HCT116 (cell line): Measurements from ENCODE around the gene SH3PXD2A. TPM values are rescaled to one million over a fixed set of nuclear protein-coding genes. Genes with fewer than 3 reads are reported as not detected.

Experiments
- ATAC-seq: fragments of 200-7000 bp; cut with Tn5 transposase; 2 replicates; pipeline ENCODE4 v1.9.1; 2020; ENCODE audit warnings: mild to moderate bottlenecking, moderate library complexity
- BruUV-seq: library from RNA; stranded (reverse); fragments of 400-500 nt; replicated peaks from 2 replicates; lab custom pipeline; 2021; lab: Mats Ljungman, UMichigan
- CTCF ChIA-PET: fragments of 300-600 bp; sonication (Branson Sonifier 250); formaldehyde crosslinking; loops from one replicate; lab custom pipeline; 2021; ENCODE audit warnings: antibody characterized with exemption; lab: Charles Lee
- POLR2A ChIA-PET: fragments of 300-600, 350-600 bp; sonication (Branson Sonifier 250); formaldehyde crosslinking; loops from one replicate; lab custom pipeline; 2021; ENCODE audit warnings: antibody characterized with exemption; lab: Charles Lee
- RAD21 ChIA-PET, 2 experiments: fragments of 300-600 bp; sonication (Branson Sonifier 250); formaldehyde crosslinking; loops; one replicate each; lab custom pipeline; 2023; ENCODE audit warnings: low total read pairs in 2 of 2; ENCODE audit not compliant: uncharacterized antibody in 2 of 2, unreplicated experiment in 2 of 2, low non-redundant PET in 1 of 2; lab: Charles Lee
- DNase-seq: peaks from one replicate; pipeline ENCODE4 v3.0.0-alpha.2; 2010; ENCODE audit warnings: low read depth, low spot score
- H2AFZ ChIP-seq: fragments of 200-600 bp; shearing (Covaris generic), sonication (generic); 2 replicates; pipeline ENCODE4 v1.6.1; 2017; ENCODE audit warnings: low read depth, mixed run types, mixed read lengths, antibody characterized with exemption, low read length; ENCODE audit not compliant: poor library complexity, severe bottlenecking
- H3K27ac ChIP-seq: 2 replicates; pipeline ENCODE4 v1.5.1; 2012; ENCODE audit warnings: low read depth, low read length
- H3K27me3 ChIP-seq: fragments of 200-600 bp; sonication (generic); 2 replicates; pipeline ENCODE4 v1.6.1; 2016; ENCODE audit warnings: mixed run types, low read length, mixed read lengths; ENCODE audit not compliant: insufficient read depth
- H3K36me3 ChIP-seq, 2 experiments: fragments of 200-500 bp in 1 of 2; fragments of 200-600 bp in 1 of 2; sonication (Bioruptor generic) in 1 of 2; sonication (generic) in 1 of 2; 2 replicates each; pipeline versions ENCODE4 v1.5.1 to v1.6.1; 2014 to 2016; ENCODE audit warnings: low read length in 2 of 2, inconsistent platforms in 1 of 2, mixed read lengths in 1 of 2, mixed run types in 1 of 2; ENCODE audit not compliant: insufficient read depth in 2 of 2, control insufficient read depth in 1 of 2
- H3K4me1 ChIP-seq, 2 experiments: fragments of 200-600 bp in 1 of 2; sonication (generic) in 1 of 2; 2 replicates each; pipeline versions ENCODE4 v1.5.1 to v1.6.1; 2012 to 2017; ENCODE audit warnings: low read length in 2 of 2, inconsistent platforms in 1 of 2, mild to moderate bottlenecking in 1 of 2, mixed read lengths in 1 of 2, mixed run types in 1 of 2, moderate library complexity in 1 of 2; ENCODE audit not compliant: insufficient read depth in 2 of 2, control insufficient read depth in 1 of 2
- H3K4me2 ChIP-seq: fragments of 200-600 bp; sonication (generic); 2 replicates; pipeline ENCODE4 v1.6.1; 2017; ENCODE audit warnings: mixed run types, low read length, mixed read lengths
- H3K4me3 ChIP-seq, 2 experiments: fragments of 200-600 bp in 1 of 2; sonication (generic) in 1 of 2; replicated peaks in 1 of 2; 2 replicates each; pipeline ENCODE4 v1.5.1; 2011 to 2016; ENCODE audit warnings: low read length in 2 of 2, control low read depth in 1 of 2, low read depth in 1 of 2, mild to moderate bottlenecking in 1 of 2, mixed read lengths in 1 of 2, mixed run types in 1 of 2
- H3K79me2 ChIP-seq: fragments of 200-600 bp; sonication (generic); 2 replicates; pipeline ENCODE4 v1.6.1; 2017; ENCODE audit warnings: mild to moderate bottlenecking, mixed run types, low read length, moderate library complexity, mixed read lengths; ENCODE audit not compliant: insufficient read depth
- H3K9ac ChIP-seq: fragments of 200-600 bp; sonication (generic); 2 replicates; pipeline ENCODE4 v1.6.1; 2016; ENCODE audit warnings: low read length, mixed read lengths
- H3K9me2 ChIP-seq: fragments of 200-600 bp; sonication (generic), shearing (Covaris generic); 2 replicates; pipeline ENCODE4 v1.6.1; 2017; ENCODE audit warnings: mixed run types, mild to moderate bottlenecking, moderate library complexity; ENCODE audit not compliant: insufficient read depth
- H3K9me3 ChIP-seq, 2 experiments: fragments of 200-500 bp in 1 of 2; fragments of 200-600 bp in 1 of 2; sonication (Bioruptor generic) in 1 of 2; sonication (generic) in 1 of 2; 2 replicates each; pipeline ENCODE4 v1.6.1; 2014 to 2017; ENCODE audit warnings: low read length in 2 of 2, mixed read lengths in 2 of 2, inconsistent platforms in 1 of 2, low read depth in 1 of 2, mild to moderate bottlenecking in 1 of 2, mixed run types in 1 of 2, moderate library complexity in 1 of 2; ENCODE audit not compliant: control insufficient read depth in 1 of 2, insufficient read depth in 1 of 2
- H4K20me1 ChIP-seq: fragments of 200-600 bp; sonication (generic), shearing (Covaris generic); 2 replicates; pipeline ENCODE4 v1.6.1; 2017; ENCODE audit warnings: mixed run types, mild to moderate bottlenecking, moderate library complexity; ENCODE audit not compliant: insufficient read depth
- CBX3 ChIP-seq: IDR thresholded peaks from 2 replicates; pipeline ENCODE4 v1.6.1; 2012; ENCODE audit warnings: low read depth
- CEBPB ChIP-seq: IDR thresholded peaks from 2 replicates; pipeline ENCODE4 v1.6.1; 2012; ENCODE audit warnings: low read depth
- EGR1 ChIP-seq: IDR thresholded peaks from 2 replicates; pipeline ENCODE4 v1.6.1; 2012; ENCODE audit warnings: low read depth
- EZH2 ChIP-seq: fragments of 200-600 bp; sonication (generic); IDR thresholded peaks from 2 replicates; pipeline ENCODE4 v1.6.1; 2017; ENCODE audit warnings: antibody characterized with exemption, mixed run types
- EZH2phosphoT487 ChIP-seq: fragments of 200-600 bp; IDR thresholded peaks from 2 replicates; pipeline ENCODE4 v1.6.1; 2018; ENCODE audit warnings: antibody characterized with exemption, borderline replicate concordance
- JUND ChIP-seq: IDR thresholded peaks from 2 replicates; pipeline ENCODE4 v1.6.1; 2012
- POLR2A ChIP-seq: IDR thresholded peaks from 2 replicates; pipeline ENCODE4 v1.7.0; 2011; ENCODE audit warnings: borderline replicate concordance; ENCODE audit not compliant: insufficient read depth, insufficient read length; ENCODE audit errors: extremely low read depth
- POLR2AphosphoS5 ChIP-seq: IDR thresholded peaks from 2 replicates; pipeline ENCODE4 v1.6.1; 2011; ENCODE audit warnings: mild to moderate bottlenecking, low read depth, low read length, moderate library complexity
- SIN3A ChIP-seq: IDR thresholded peaks from 2 replicates; pipeline ENCODE4 v1.6.1; 2012; ENCODE audit warnings: low read depth
- SP1 ChIP-seq: IDR thresholded peaks from 2 replicates; pipeline ENCODE4 v1.6.1; 2012; ENCODE audit warnings: low read depth
- TCF7L2 ChIP-seq: IDR thresholded peaks from 2 replicates; pipeline ENCODE4 v1.7.0; 2011; ENCODE audit warnings: borderline replicate concordance, inconsistent platforms; ENCODE audit not compliant: insufficient read depth, insufficient read length; ENCODE audit errors: extremely low read depth
- YY1 ChIP-seq: IDR thresholded peaks from 2 replicates; pipeline ENCODE4 v1.6.1; 2011; ENCODE audit warnings: low read length, low read depth, moderate library complexity, mild to moderate bottlenecking; ENCODE audit not compliant: insufficient replicate concordance; ENCODE audit errors: extremely low read depth
- ZFX ChIP-seq: fragments of 450-650 bp; IDR thresholded peaks from 2 replicates; pipeline ENCODE4 v1.6.1; 2017
- ZNF274 ChIP-seq: fragments of 200-500 bp; sonication (Bioruptor generic); IDR thresholded peaks from 2 replicates; pipeline ENCODE4 v1.6.1; 2014; ENCODE audit warnings: mild to moderate bottlenecking, low read depth, low read length, inconsistent platforms
- intact Hi-C: fragments of 100-400 bp; cut with micrococcal nuclease; formaldehyde crosslinking; loops from 2 replicates; pipeline ENCODE4 v1.10.0; 2022
- total RNA-seq: library from RNA; stranded (reverse); gene quantifications from one replicate; pipeline ENCODE4 v1.2.1, GENCODE V29; 2021; ENCODE audit not compliant: unreplicated experiment
- TF ChIP-seq, protein P1 (sequence below), 3 experiments: fragments of 200-600 bp in 1 of 3; sonication (generic) in 1 of 3; IDR thresholded peaks in 2 of 3; conservative IDR thresholded peaks in 1 of 3; 2 replicates each; pipeline ENCODE4 v1.5.1; 2012 to 2017; ENCODE audit warnings: low read depth in 2 of 3, low read length in 2 of 3, antibody characterized with exemption in 1 of 3, borderline replicate concordance in 1 of 3, control low read depth in 1 of 3, mild to moderate bottlenecking in 1 of 3, mixed read lengths in 1 of 3, mixed run types in 1 of 3, moderate library complexity in 1 of 3; ENCODE audit not compliant: insufficient read depth in 1 of 3
- TF ChIP-seq, protein P2 (sequence below): IDR thresholded peaks from 2 replicates; pipeline ENCODE4 v1.6.1; 2012; ENCODE audit warnings: low read depth
- TF ChIP-seq, protein P3 (sequence below): IDR thresholded peaks from 2 replicates; pipeline ENCODE4 v1.6.1; 2012
- TF ChIP-seq, protein P4 (sequence below): IDR thresholded peaks from 2 replicates; pipeline ENCODE4 v1.6.1; 2012

SH3PXD2A gene
- total RNA-seq, 1 experiment from 2014 or later: 8.7 TPM

DNA sequence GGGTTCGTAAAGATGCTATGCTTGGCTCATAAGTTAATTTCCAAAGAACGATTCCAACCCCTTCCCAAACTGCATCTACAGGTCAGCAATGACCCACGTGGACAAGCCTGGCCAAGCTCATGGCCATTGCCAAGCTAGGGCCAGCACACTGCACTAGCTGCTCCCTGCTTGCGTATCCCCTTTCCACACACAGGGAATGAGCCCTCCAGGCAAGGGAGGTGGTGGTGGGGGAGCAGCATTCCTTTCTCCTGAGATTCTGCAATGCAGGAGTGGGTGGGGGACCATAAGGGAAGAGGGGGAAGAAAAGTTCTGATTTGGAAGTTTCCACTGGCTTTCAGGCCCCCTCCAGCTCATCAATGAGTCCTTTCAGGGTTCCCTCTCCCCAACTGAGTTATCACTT is 56.0 kb downstream of the SH3PXD2A start:
- no peaks in the 10 kb centered on the region for H4K20me1 ChIP-seq
- no peak overlapping the region for H3K4me3 ChIP-seq
- no peak overlapping the region for H3K27ac ChIP-seq
- RAD21 ChIA-PET: no interaction called here
- H3K4me1 ChIP-seq: no peaks in the 10 kb centered on the region
- H3K9ac ChIP-seq: no peak overlapping the region
- H2AFZ ChIP-seq: no peak overlapping the region
- BruUV-seq: no TSS peak
- CTCF ChIA-PET: no interaction called here
- H3K4me2 ChIP-seq: no peak overlapping the region
- no peaks in the 10 kb centered on the region for H3K79me2 ChIP-seq
- no peak for DNase-seq
- no peaks in the 10 kb centered on the region for H3K9me3 ChIP-seq
- H3K27me3 ChIP-seq: no peaks in the 10 kb centered on the region
- no peaks in the 10 kb centered on the region for H3K36me3 ChIP-seq
- no peaks in the 10 kb centered on the region for H3K9me2 ChIP-seq
- intact Hi-C loops: no loop called here
- TF ChIP-seq CBX3 (no peak), JUND (no peak), EZH2 (no peak), POLR2AphosphoS5 (no peak), CEBPB (no peak), POLR2A (no peak), TCF7L2 (no peak), SP1 (no peak), EZH2phosphoT487 (no peak), EGR1 (no peak), SIN3A (no peak), ZFX (no peak), ZNF274 (no peak), YY1 (no peak)
- TF ChIP-seq, protein P1, sequence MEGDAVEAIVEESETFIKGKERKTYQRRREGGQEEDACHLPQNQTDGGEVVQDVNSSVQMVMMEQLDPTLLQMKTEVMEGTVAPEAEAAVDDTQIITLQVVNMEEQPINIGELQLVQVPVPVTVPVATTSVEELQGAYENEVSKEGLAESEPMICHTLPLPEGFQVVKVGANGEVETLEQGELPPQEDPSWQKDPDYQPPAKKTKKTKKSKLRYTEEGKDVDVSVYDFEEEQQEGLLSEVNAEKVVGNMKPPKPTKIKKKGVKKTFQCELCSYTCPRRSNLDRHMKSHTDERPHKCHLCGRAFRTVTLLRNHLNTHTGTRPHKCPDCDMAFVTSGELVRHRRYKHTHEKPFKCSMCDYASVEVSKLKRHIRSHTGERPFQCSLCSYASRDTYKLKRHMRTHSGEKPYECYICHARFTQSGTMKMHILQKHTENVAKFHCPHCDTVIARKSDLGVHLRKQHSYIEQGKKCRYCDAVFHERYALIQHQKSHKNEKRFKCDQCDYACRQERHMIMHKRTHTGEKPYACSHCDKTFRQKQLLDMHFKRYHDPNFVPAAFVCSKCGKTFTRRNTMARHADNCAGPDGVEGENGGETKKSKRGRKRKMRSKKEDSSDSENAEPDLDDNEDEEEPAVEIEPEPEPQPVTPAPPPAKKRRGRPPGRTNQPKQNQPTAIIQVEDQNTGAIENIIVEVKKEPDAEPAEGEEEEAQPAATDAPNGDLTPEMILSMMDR (IDR thresholded peaks at IDR 0.05 in 2 of 3, conservative IDR thresholded peaks at IDR 0.05 in 1 of 3; ENCODE audit: borderline replicate concordance in 1 of 3, insufficient read depth in 1 of 3, low read depth in 2 of 3, low read length in 2 of 3): no peak
- TF ChIP-seq, protein P2, sequence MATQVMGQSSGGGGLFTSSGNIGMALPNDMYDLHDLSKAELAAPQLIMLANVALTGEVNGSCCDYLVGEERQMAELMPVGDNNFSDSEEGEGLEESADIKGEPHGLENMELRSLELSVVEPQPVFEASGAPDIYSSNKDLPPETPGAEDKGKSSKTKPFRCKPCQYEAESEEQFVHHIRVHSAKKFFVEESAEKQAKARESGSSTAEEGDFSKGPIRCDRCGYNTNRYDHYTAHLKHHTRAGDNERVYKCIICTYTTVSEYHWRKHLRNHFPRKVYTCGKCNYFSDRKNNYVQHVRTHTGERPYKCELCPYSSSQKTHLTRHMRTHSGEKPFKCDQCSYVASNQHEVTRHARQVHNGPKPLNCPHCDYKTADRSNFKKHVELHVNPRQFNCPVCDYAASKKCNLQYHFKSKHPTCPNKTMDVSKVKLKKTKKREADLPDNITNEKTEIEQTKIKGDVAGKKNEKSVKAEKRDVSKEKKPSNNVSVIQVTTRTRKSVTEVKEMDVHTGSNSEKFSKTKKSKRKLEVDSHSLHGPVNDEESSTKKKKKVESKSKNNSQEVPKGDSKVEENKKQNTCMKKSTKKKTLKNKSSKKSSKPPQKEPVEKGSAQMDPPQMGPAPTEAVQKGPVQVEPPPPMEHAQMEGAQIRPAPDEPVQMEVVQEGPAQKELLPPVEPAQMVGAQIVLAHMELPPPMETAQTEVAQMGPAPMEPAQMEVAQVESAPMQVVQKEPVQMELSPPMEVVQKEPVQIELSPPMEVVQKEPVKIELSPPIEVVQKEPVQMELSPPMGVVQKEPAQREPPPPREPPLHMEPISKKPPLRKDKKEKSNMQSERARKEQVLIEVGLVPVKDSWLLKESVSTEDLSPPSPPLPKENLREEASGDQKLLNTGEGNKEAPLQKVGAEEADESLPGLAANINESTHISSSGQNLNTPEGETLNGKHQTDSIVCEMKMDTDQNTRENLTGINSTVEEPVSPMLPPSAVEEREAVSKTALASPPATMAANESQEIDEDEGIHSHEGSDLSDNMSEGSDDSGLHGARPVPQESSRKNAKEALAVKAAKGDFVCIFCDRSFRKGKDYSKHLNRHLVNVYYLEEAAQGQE: no peak
- TF ChIP-seq, protein P3, sequence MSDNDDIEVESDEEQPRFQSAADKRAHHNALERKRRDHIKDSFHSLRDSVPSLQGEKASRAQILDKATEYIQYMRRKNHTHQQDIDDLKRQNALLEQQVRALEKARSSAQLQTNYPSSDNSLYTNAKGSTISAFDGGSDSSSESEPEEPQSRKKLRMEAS: no peak
- TF ChIP-seq, protein P4, sequence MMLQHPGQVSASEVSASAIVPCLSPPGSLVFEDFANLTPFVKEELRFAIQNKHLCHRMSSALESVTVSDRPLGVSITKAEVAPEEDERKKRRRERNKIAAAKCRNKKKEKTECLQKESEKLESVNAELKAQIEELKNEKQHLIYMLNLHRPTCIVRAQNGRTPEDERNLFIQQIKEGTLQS: no peak
- POLR2A ChIA-PET: no interaction called here
- no peak for ATAC-seq
